ENCODE data around the gene MAN1B1. TPM values are rescaled to one million over a fixed set of nuclear protein-coding genes. Genes with fewer than 3 reads are reported as not detected.

The MAN1B1 gene
- total RNA-seq, 4 donors from 2014 or later = 26.1 to 30.2 (median 29.3) TPM

DNA sequence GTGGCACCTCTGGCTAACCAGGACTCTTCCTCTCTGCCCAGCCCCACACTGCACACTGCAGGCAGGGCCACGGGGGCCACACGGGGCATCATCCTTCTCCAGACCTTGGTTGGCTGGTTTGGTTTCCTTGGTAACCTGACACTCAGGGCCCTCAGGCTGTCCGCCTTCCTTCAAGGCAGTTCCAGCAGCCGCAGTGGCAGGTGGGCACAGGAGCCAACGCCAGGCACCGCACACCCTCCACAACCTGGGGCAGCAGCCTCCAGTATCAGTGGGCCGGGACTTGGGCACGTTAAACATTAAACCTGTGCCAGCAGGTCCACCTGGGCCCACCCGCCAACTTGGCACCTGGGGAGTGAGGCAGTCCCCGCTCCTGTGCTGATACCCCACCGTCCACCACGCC lies 42.7 kb upstream of the MAN1B1 start:
- 100% methylated on average over 1 of the region's 12 CpGs; no CpG with 5 or more reads in 1 of the 2 donors for WGBS, 2 donors (ENCODE audit: low coverage in 1 of 2)
- TF ChIP-seq, protein P1, sequence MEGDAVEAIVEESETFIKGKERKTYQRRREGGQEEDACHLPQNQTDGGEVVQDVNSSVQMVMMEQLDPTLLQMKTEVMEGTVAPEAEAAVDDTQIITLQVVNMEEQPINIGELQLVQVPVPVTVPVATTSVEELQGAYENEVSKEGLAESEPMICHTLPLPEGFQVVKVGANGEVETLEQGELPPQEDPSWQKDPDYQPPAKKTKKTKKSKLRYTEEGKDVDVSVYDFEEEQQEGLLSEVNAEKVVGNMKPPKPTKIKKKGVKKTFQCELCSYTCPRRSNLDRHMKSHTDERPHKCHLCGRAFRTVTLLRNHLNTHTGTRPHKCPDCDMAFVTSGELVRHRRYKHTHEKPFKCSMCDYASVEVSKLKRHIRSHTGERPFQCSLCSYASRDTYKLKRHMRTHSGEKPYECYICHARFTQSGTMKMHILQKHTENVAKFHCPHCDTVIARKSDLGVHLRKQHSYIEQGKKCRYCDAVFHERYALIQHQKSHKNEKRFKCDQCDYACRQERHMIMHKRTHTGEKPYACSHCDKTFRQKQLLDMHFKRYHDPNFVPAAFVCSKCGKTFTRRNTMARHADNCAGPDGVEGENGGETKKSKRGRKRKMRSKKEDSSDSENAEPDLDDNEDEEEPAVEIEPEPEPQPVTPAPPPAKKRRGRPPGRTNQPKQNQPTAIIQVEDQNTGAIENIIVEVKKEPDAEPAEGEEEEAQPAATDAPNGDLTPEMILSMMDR (IDR thresholded peaks at IDR 0.05) = no peak
- no peak for TF ChIP-seq POLR2AphosphoS5 (IDR thresholded peaks at IDR 0.05)
- no peak for TF ChIP-seq EP300 (IDR thresholded peaks at IDR 0.05)
- TF ChIP-seq POLR2A (IDR thresholded peaks at IDR 0.05) = no peak
- Histone ChIP-seq H3K4me1 (peaks cover 0 to 47% (median 12%) of the 10 kb centered on the region in 3 donors), H3K27ac (peak overlapping the region in 3 of 4 donors; percentile 37 to 83 (median 75)), H3K9me3 (no peaks in the 10 kb centered on the region), H3K27me3 (peaks cover 25% of the 10 kb centered on the region), H3K4me3 (peak overlapping the region in 1 of 2 donors; percentile 73), H3K36me3 (peaks cover 0 to 38% of the 10 kb centered on the region in 2 donors)
- no peak for ATAC-seq

DNA sequence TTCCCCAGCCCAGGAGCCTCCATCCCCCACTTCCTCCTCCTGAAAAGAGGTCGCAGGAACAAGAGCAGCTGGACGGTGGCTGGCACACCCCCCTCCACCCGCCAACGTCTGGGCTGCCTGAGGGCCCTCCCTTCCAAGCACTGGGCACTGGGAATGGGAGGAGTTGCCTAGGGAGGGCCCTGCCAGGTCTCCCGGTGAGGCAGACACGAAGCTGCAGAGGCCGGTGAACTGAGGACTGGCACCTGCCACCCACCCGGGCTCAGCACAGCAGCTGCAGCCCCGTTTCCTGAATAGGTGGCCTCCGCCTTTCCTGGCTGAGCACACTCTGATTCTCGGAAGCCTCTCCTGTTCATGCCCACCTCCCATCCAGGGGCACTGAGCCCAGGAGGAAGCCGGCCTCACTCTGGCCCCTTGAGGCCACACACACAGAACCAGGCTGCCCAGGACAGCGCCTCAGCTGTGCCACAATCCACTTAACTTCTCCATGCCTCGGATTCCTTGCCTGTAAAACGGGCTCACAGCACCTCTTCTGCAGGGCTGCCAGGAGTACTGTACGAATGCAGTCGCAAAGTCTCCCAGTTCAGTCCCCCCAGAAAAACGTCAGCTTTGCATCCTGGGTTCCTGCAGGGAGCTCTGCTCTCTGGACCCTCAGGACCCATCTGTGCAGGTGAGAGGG lies 42.1 kb upstream of the MAN1B1 start:
- peak; percentile 29 for ATAC-seq
- peak overlapping the region in 3 of 4 donors; percentile 78 to 83 (median 81) for H3K27ac ChIP-seq

DNA sequence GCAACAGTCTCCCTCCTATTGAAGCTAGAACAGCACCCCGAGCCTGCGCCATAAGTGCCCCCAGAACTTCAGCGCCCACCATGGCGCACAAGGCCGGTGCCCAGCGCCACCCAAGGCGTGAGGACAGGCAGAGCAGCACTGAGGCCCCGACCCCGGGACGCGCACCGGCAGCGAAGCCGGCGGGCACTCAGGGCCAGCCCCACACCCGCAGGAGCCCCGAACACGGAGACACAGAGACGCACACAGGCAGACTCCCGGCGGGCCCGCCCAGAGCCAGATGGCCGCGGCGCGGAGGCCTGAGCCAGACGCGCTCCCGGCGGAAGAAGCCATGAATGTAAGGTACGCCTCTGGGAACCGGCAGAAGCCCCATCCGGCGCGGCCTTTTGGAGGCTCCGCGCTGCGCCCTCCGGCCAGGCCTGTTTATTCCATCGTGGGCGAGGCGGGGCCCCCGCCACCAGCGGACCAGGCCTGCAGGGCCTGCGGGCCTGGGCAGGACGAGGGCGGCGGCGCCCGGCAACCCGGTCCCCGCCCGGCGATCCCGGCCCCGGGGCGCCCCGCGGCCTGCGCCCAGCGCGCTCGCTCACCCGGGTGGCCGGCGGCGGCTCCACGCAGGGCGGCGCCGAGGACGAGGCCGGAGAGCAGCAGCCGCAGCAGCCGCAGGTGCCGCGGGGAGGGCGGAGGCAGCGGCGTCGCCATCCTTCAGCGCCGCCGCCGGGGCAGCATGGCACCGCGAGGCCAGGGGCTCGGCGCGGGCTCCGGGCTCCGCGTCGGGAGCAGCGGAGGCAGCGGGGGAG lies 41.3 kb upstream of the MAN1B1 start:
- peaks cover 0 to 55% (median 12%) of the 10 kb centered on the region in 3 donors for H3K4me1 ChIP-seq
- TF ChIP-seq EP300 (IDR thresholded peaks at IDR 0.05) = no peak
- TF ChIP-seq, protein P1 (IDR thresholded peaks at IDR 0.05) = no peak
- no peak for TF ChIP-seq POLR2AphosphoS5 (IDR thresholded peaks at IDR 0.05)
- no peak for TF ChIP-seq POLR2A (IDR thresholded peaks at IDR 0.05)

More for the DNA sequence above, 42.1 kb upstream of the MAN1B1 start:
- Histone ChIP-seq H3K4me1 (peaks cover 0 to 53% (median 12%) of the 10 kb centered on the region in 3 donors), H3K36me3 (peaks cover 0 to 32% of the 10 kb centered on the region in 2 donors), H3K27me3 (peaks cover 31% of the 10 kb centered on the region), H3K4me3 (peak overlapping the region; percentile 45 to 73), H3K9me3 (no peaks in the 10 kb centered on the region)
- TF ChIP-seq, protein P1 (IDR thresholded peaks at IDR 0.05) = no peak
- no peak for TF ChIP-seq EP300 (IDR thresholded peaks at IDR 0.05)
- TF ChIP-seq POLR2A (IDR thresholded peaks at IDR 0.05) = no peak
- peak; percentile 41 for TF ChIP-seq POLR2AphosphoS5 (IDR thresholded peaks at IDR 0.05)
- WGBS, 2 donors (ENCODE audit: low coverage in 1 of 2) = no CpG with 5 or more reads among the region's 18 CpGs

DNA sequence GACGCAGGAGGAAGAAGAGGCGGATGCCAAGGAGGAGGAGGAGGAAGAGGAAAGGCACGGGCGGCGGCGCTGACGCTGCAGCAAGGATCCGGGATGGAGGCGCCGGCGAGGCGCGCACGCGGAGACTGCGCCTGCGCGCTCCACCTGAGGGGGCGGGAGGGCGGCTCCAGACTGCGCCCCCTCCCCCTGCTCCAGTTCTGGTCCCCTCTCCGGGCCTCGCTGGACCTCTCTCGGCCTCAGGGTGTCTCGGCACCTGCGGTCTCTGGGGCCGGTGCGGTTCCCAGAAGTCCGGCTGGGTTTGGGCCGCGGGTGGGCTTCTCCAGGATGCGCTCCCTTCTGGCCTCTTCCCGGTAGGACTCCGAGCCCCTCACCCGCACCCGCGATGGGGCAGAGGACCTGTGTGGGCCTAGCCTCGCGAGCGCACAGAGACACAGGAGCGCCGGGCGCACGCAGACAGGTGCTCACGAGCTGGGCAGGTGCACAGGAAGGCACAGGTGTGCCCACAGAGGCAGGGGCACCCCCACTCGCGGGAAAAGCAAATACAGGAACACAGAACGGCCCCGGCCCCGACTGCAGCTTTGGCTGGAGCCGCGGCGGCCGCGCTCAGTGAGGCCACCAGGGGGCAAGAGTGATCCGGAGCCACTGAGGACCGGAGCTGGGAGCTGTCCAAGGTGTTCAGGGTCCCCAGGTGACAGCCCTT lies 40.5 kb upstream of the MAN1B1 start, which contains the start of gene NPDC1:
Gene NPDC1, minus strand, starts transcription at position 90 of the 700 bp plus-strand sequence. CDS start 188 bp downstream, outside the sequence.
- TF ChIP-seq POLR2AphosphoS5 (IDR thresholded peaks at IDR 0.05) (no peak), POLR2A (IDR thresholded peaks at IDR 0.05) (no peak), EP300 (IDR thresholded peaks at IDR 0.05) (no peak)
- TF ChIP-seq, protein P1 (IDR thresholded peaks at IDR 0.05) = peak in 3 of 4 experiments; percentile 79 to 88 (median 86)
- Histone ChIP-seq H3K27ac (peak within 1 kb of the TSS in 3 of 4 donors; percentile 78 to 83 (median 81)), H3K4me3 (peak within 1 kb of the TSS; percentile 45 to 73), H3K4me1 (peaks cover 0 to 55% (median 12%) of the 10 kb centered on the region in 3 donors), H3K9me3 (no peaks in the 10 kb centered on the region), H3K27me3 (peaks cover 47% of the 10 kb centered on the region), H3K36me3 (peaks cover 0 to 16% of the 10 kb centered on the region in 2 donors)
- WGBS, 2 donors (ENCODE audit: low coverage in 1 of 2) = 0% methylated on average over 25 to 27 of the region's 57 CpGs
- peak; percentile 53 for ATAC-seq

More for the DNA sequence above, 41.3 kb upstream of the MAN1B1 start:
- peak overlapping the region; percentile 45 to 73 for H3K4me3 ChIP-seq
- ATAC-seq = peak; percentile 29
- H3K9me3 ChIP-seq = no peaks in the 10 kb centered on the region
- peak overlapping the region in 3 of 4 donors; percentile 78 to 83 (median 81) for H3K27ac ChIP-seq
- H3K36me3 ChIP-seq = peaks cover 0 to 23% of the 10 kb centered on the region in 2 donors
- WGBS, 2 donors (ENCODE audit: low coverage in 1 of 2) = 0% methylated on average over 1 to 10 of the region's 96 CpGs
- H3K27me3 ChIP-seq = peaks cover 39% of the 10 kb centered on the region
